Activated CD4-positive, CD25-positive, alpha-beta regulatory T cell treated with anti-CD3 and anti-CD28 coated beads, Interleukin-2, amount 50 U/mL, for 16 hours (primary cell): ENCODE data around the gene ANAPC13.

Experiments
- DNase-seq: peaks from one replicate; pipeline ENCODE4 v3.0.0-alpha.2; 2020; ENCODE audit warnings: low read depth, low spot score

Gene ANAPC13, protein sequence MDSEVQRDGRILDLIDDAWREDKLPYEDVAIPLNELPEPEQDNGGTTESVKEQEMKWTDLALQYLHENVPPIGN

DNA sequence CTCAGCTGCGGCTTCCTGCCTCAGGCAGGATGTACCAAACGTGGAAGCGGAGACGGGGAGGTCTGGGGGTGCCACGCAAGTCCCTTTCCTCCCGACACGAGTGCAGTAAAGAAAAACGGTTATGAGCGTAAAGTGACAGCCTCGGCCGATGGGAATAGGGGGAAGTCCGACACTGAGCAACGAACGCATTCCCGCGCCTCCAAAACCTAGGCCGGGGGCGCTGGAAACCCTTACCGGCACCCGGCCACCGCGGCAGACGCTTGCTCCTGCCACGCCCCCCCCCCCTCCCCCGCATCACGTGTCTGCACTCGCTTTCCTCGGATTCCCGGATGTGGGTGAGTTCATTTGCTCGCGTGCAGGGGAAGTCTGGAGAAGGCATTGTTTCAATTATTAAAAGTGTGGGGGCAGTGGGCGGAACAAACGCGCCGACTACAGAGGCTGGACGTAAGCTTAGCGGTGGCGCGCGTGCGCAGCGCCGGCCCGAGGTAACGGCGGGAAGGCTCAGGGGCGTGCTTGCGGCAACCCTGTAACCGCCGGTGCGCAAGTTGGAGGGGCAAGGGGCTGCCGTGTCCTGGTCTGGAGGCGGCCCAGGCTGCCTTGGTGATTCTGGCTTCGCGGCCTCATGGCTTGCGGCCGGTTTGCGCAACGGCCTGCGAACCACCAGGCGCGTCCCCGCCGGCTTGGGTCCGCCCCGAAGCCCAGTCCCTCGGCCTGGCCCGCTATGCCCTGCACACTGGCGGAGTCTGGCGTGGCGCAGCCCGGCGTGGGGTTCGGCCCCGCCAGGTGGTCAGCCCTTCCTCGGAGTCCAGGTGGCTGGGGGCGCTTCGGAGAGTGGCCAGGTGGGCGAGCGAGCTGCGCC lies at the start of gene ANAPC13, which contains the start of gene CEP63:
Gene ANAPC13, minus strand, starts transcription at position 268 of the 859 bp plus-strand sequence. CDS start 3,081 bp downstream, outside the sequence.
Gene CEP63, plus strand, starts transcription at position 340 of the 859 bp plus-strand sequence. CDS start 9,264 bp downstream, outside the sequence.
- DNase-seq: peak; percentile 90

DNA sequence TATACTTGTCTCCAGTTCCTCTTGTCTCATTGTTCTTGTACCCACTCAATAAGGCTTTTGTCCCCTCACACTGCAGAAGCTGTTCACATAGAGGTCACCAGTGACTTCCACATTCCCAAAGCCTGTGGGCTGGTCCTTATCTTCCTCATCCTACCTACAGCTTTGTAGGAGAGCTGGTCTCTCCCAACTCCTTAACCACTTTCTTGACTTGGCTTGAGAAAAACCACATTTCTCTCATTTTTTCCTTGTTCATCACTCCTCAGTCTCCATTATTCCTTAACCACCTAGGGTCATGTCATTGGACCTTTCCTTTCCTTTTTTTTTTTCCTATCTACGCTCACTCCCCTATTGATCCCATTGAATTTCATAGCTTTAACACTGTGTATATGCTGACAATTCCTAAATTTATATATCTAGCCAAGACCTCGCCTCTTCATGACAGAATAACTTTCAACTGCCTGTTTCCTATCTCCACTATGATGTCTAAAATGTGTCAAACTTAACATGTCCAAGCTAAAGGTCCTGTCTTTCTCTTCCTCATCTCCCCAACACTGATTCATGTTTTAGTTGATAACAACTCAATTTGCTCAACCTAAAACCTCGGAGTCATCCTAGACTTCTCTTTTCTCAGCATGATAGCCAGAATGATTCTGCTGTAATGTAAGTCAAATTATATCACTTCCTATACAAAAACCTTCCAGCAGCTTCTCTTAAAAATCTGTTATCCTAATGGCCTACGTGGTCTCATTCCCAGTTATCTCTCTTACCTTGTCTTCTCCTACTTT lies 49.6 kb upstream of the ANAPC13 start:
- DNase-seq: no peak

DNA sequence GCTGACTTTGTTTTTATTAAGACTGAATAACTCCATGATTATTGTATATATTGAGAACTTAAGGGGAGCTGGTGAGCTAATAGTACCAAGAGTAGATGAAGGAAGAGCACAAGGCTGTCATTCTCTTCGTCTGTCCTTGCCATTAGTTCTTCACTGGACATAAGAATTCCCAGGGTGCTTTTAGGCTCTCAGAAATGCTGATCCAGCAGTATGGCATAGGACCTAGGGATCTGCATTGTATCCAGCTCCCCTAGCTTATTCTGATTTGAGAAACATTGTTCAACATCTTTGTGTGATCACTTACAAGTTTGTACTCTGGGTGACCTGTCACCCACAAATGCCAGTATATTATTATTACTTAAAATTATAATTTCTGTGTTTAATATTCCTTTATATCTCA lies 47.7 kb upstream of the ANAPC13 start:
- DNase-seq: no peak

DNA sequence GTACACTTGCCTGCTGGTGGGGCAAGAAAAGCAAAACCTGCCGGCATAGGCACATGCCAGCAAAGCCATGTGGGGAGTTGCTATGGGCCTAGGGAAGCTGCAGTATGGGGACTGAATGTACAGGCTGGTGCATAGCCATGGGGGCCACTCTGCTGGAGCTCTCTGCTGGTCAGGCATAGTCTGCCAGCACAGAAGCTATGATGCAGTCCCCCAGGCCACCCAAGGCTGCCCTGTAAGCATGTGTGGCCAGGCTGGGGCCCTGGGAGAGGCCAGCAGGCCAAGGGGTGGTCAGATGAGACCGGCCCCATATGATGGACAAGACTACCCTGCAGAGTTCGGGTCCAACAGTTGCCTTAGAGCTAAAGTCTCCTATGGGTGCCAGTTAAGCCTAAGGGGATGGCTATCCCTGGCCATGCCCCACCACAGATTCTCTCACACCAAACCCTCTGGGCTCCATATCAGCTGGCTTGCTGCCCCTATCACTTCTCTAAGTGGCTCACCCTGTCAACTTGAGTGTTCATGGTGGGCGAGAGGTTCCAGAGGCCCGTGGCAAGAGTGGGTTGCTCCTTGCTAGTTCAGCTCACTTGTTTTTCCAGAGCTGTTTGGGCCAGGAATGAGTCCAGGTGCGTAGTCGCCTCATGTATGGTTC lies 41.9 kb upstream of the ANAPC13 start:
- DNase-seq: no peak

DNA sequence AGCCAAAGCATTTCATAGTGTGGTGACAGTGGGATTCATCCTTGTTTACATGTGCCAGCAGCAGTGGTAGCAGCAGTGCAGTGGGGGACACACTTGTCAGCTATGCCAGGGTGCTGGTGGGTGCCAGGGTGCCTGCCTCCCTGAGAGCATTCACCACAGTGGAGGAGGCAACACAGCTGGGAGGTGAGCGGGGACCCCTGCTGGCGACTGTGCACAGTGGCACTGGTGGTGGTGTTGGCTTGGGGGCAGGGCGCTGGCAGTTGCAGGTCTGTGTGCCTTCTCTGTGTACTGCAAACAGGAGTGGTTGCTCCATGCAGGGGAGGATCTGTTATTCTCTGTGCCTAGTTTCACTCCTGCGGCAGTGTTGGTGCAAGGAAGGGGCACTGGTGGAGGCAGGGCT lies 41.3 kb upstream of the ANAPC13 start:
- DNase-seq: no peak

DNA sequence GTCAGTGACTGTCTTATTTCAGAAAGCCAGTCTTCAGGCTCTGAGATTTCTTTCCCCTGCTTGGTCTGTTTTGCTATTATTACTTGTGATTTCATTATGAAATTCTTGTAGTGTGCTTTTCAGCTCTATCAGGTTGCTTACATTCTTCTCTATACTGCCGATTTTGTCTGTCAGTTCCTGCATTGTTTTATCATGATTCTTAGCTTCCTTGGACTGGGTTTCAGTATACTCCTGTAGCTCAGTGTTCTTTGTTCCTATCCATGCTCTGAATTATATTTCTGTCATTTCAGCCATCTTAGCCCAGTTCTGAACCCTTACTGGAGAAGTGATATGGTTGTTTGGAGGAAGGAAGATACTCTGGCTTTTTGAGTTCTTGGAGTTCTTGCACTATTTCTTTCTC lies 40.5 kb upstream of the ANAPC13 start:
- DNase-seq: no peak

DNA sequence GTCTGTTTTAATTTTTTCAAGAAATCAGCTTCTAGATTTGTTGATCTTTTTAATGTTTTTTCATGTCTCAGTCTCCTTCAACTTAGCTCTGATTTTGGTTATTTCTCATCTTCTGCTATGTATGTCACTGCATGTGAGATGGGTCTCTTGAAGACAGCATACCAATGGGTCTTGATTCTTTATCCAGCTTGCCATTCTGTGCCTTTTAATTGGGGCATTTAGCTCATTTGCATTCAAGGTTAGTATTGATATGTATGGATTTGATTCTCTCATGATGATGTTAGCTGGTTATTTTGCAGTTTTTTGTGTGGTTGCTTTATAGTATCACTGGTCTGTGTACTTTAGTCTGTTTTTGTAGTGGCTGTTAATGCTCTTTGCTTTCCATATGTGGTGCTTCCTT lies 39.5 kb upstream of the ANAPC13 start:
- DNase-seq: no peak

DNA sequence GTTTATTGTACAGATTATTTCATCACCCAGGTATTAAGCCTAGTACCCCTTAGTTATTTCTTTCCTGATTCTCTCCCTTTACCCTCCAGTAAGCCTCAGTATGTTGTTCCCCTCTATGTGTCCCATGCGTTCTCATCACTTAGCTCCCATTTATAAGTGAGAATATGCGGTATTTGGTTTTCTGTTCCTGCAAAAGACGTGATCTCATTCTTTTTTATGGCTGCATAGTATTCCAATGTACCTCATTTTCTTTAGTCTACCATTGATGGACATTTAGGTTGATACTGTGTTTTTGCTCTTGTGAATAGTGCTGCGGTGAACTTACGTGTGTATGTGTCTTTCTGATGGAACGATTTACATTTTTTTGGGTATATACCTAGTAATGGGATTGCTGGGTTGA lies 36.8 kb upstream of the ANAPC13 start:
- no peak for DNase-seq

DNA sequence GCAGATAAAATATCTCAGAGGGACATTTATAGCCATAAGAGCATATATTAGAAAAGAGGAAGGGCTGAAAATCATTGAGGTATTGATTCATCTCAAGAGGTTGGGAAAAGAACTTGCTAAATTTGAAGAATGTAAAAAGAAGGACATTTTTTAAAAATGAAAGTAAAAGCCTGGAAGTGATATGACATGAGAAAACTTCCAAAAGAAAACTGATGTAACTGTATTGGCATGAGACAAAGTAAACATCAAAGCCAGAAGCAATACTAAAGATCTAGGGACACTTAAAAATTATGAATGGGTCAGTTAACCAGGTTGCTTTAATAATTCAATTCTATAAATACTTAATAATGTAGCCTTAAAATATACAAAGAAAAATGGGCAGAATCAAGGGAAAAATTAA lies 32.0 kb upstream of the ANAPC13 start:
- no peak for DNase-seq

DNA sequence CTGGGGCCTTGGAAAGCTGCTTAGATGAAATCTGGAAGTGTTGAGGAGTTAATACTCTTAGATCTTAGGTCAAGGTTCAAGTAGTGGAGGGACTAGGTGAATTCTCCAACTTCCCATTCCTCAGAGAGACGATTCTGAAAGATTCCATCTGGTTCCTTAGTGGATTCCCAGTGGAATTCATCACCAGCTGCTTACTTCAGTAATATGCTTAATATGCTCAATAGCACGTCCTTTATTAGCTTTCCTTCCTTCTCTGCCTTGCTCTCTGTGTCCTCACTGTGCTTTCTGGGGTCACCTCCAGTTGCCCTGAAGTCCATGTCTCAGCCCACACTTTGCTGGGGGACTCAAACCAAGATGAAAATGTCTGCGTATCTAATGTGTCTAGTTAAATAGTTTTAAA lies 31.1 kb upstream of the ANAPC13 start:
- no peak for DNase-seq

DNA sequence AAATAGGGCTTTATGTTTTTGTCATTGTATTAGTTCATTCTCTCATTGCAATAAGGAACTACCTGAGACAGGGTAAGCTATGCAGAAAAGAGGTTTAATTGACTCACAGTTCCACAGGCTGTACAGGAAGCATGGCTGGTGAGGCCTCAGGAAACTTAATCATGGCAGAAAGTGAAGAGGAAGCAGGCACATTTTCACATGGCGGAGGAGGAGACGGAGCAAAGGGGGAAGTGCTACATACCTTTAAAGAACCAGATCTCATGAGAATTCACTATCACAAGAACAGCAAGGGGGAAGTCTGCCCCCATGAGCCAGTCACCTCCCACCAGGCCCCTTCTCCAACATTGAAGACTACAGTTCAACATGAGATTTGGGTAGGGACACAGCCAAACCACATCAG lies 25.7 kb upstream of the ANAPC13 start:
- DNase-seq: no peak

DNA sequence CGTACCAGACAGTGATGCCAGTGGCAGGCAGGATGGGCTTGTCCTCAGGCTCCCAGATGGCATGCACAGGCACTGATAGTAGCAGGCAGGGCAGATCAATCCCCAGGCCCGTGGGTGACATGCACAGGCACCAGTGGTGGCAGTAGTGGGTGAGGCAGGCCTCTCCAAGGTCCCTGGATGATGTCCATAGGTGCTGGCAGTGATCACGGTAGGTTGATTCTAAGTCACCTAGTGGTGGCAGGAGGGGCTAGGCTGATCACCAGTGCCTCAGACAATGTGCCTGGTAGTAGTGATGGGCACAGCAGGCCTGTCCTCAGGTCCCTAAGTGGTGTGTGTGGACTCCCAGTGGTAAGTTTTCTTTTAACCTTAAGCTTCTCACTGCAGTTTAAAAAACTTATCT lies 19.7 kb upstream of the ANAPC13 start:
- no peak for DNase-seq

DNA sequence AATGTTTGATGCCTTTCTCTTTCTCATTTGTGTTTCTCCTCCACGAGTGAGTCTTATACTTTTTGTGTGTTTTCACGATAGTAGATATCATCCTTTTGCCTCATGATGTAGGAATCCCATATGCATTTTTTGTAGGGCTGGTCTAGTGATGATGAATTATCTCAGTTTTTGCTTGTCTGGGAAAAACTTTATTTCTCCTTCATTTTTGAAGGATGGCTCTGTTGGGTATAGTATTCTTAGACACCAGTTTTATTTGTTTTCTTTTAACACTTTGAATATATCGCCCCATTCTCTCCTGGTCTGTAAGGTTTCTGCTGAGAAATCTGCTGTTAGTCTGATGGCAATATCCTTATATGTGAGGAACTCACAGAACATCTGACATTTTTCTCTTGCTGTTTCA lies 18.3 kb upstream of the ANAPC13 start:
- no peak for DNase-seq

DNA sequence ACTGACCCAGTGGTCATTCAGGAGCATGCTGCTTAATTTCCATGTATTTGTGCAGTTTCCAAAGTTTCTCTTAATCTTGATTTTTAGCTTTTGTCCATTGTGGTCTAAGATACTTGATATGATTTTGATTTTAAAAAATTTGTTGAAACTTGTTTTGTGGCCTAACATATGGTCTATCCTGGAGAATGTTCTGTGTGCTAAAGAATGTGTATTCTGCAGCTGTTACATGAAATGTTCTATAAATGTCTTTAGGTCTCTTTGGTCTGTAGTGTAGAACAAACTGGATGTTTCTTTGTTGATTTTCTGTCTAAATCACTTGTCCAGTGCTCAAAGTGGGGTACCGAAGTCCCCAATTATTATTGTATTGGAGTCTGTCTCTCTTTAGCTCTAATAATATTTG lies 17.5 kb upstream of the ANAPC13 start:
- no peak for DNase-seq

DNA sequence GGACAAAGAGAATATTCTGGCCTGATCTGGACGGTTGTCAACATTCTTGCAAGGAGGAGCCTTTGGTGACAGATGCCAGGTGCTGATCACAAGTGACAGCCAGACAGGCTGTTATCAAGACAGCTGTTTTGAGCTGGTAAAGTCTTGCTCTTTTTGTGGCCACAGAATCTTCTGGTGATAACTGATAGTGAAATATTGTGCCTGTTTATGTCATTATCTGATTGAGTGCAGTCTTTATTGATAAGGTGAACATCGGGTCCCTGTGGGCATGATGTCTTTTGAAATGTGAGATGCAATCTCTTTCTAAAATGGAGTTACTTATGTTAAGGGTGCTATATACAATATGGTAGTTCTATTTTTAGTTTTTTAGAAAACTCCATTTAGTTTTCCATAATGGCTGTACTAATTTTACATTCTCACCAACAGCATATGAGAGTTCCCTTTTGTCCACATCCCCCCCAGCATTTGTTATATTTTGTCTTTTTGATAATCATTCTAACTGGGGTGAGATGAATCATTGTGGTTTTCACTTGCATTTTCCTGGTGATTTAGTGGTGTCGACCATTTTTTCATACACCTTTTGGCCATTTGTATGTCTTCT lies 10.8 kb upstream of the ANAPC13 start:
- DNase-seq: no peak

DNA sequence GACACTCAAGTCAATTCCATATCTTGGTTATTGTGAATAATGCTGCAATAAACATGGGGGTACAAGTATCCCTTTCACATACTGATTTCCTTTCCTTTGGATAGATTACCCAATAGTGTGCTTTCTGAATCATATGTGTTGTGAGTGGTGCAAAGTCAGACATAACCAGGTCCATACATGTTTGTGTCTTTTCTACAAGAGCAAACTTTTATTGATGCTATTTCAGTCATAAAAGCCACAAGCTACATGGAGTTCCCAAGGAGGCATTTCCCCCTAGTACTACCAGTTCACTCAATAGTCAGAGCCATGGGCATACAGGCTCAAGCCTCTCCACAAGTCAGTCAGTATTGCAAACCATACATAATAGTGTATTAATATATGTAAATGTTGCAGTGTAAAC lies 10.2 kb upstream of the ANAPC13 start:
- no peak for DNase-seq

DNA sequence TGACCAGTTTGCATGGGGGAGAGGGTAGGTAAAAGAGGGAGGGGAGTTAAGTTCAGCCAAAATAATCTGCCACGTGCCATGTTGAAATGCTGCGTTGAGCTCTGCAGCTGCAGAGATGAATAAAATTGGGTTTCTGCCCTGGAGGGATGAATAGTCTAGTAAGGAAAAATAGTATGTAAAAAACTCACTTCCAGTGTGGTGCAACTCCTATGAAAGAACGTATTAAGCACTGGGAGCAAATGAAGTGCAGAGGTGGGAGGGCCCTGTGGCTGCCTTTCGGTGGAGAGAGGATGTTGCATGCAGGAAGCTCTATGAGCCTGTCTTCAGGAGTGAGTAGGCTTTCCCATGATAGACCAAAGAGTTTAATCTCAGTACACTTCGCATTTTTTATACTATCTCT lies 8.7 kb upstream of the ANAPC13 start:
- no peak for DNase-seq

DNA sequence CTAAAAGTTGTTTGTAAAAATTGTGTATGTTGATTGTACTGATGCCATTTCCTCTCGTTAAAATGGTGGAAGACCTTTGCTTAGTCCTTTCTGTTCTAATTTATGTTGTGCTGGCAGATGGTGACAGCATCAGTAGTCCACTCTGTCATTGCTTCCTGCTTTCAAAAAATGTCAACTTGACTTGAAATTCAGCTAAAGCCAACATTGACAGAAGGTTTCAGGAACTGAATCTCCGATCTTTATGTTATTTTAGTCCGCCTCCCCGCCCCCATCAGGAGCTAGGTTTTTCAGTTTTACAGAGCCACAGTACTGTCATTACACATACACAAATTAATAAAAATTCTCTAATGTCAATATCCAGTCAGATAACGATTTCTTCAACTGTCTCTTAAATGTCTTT lies 1.6 kb upstream of the ANAPC13 start:
- DNase-seq: no peak

DNA sequence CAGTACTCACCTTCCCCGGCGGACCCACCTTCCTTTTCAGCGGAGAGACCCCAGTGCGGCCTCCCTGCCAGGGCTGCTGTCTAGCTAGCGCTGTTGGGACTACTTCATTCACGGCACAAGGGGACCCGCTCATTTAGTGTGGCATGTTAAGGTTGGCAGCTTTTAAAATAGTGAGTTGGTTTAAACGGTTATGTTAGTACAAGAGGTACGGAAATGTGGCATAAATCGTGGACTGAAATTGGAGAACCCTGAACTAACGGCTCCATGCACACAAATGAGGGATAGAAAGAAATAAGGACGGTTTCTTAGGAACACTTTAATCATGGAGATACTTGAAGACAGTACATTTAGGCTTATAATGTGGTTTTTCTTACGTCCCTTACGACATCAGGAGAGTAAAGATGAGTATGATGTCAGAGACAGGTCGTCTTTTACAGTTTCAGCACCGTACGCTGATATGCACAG lies 824 bp upstream of the ANAPC13 start:
- DNase-seq: no peak

DNA sequence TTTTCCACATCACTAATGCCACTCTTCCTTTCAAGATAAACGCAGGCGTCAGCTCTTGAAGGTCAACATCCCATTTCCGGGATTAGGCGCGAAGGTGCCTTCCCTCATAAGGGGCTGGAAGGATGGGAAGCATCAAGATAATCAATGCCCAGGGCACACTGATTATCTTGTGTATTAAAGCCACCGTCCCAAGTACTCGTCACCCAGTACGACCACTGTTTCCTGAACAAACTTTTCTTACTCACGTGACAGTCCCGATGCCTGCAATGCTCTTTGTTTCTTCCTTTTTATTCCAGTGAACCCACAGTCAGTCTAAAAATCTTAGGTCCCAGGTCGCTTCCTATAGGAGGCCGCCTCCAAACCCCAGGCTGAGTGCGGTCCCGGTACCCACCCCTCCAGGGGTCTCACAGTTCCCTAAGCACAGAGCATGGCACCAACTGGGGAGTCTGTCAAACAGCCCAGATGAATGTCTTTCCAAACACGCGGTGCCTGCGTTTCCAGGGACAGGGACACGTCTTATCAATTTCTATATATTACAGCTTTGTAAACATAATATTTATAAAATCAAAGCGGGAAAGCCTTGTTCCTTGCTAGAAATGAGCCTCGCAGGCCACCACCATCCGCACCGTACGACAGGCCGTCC lies 589 bp downstream of the ANAPC13 start:
- DNase-seq: no peak
